HG02885 (cell line): ENCODE results near the gene CAMTA1.
"Not testable (repeated sequence)": the region's sequence is repeated elsewhere in the genome, so short reads cannot be mapped to it uniquely, and the experiment has no call there.

Source experiments
- ATAC-seq: cut with Tn5 transposase; IDR thresholded peaks from one replicate; pipeline ENCODE4 v1.9.1; 2021; ENCODE audit warnings: mild to moderate bottlenecking; ENCODE audit not compliant: unreplicated experiment, poor library complexity

Gene CAMTA1

DNA sequence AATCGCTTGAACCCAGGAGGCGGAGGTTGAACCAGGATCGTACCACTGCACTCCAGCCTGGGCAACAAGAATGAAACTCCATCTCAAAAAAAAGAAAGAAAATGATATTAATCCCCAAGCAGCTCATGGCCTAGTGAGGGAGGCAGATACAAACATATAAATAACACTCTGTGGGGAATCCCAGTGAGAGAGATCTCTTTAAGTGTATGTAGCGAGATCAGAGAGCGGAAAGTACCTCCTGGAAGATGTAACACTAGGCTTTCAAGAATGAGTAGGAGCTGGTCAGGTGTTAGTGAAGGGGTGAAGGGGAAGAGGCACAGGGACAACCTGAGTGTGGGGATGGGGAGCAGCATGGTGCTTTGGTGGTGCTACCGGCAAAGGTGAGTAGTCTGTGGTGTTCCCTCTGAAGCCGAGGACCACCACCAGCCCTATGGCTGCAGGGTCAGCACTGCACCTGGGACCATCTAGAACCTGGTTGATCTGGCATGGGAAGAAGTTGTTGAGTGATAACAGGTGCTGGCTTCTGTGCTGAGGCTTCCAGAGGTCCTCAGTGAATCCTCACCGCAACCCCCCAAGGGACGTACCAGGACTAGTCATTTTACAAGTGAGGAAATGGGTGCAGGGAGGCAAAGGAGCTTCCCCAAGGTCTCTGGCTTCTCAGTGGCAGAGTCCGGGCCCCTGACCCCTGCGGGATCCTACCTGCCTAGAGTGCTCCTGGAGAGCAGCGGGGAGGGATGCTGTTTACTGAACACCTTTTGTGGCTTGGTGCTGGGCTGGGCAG is 618.2 kb downstream of the CAMTA1 start:
- no peak for ATAC-seq

DNA sequence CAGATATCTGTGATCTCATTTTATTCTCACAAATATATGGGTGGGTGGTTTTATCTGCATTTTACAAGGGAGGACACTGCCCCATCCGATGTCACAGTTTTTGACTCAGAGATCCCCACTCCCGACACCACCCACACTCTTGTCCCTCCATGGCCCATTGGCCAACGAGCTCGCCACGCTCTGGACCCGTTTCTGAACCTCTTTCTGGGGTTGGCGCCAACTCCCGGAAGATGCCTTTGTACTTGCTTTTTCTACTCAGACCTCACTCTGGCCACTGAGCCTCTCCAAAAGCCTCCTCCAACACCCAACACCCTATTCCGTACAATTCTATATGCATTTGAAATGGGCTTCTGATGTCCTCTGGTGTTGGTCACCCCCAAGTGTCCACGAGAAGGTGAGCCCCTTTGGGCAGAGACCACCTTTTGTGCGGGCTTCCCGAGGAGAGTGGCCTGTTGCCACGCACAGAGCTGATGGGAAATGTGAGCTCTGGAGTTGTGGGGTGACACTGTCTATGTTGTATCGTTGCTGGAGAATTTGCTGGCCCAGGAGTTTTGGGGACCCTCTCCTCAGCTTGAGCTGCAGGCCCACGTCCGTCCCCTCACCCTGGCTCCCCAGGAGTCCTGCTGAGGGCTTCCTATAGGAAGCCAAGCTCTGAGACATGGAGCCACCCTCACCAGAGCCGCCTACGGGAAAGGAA is 618.9 kb downstream of the CAMTA1 start:
- ATAC-seq, result no peak

GRCh38 chr1:7405844-7406500 is 620.7 kb downstream of the CAMTA1 start:
- ATAC-seq, result no peak

- ATAC-seq, result no peak
Measured at GRCh38 chr1:7406641-7407543, 621.6 kb downstream of the CAMTA1 start.

DNA sequence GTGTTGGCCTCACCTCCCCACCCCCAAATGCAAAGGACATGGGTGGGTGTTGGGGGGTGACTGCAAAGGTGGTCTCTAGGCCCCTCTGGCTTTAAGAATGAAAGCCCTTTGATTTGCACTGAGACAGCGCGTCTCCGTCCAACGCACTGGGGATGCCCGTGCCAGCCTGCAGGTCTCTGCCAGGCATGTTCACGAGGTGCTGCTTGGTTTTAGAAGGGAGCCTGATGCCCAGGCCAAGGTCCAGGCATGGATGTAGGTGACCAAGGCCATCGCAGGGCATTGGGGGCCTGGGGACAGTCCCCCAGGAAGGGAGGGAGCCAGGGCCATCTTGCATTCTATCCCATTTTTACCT is 622.3 kb downstream of the CAMTA1 start:
- ATAC-seq, result no peak

DNA sequence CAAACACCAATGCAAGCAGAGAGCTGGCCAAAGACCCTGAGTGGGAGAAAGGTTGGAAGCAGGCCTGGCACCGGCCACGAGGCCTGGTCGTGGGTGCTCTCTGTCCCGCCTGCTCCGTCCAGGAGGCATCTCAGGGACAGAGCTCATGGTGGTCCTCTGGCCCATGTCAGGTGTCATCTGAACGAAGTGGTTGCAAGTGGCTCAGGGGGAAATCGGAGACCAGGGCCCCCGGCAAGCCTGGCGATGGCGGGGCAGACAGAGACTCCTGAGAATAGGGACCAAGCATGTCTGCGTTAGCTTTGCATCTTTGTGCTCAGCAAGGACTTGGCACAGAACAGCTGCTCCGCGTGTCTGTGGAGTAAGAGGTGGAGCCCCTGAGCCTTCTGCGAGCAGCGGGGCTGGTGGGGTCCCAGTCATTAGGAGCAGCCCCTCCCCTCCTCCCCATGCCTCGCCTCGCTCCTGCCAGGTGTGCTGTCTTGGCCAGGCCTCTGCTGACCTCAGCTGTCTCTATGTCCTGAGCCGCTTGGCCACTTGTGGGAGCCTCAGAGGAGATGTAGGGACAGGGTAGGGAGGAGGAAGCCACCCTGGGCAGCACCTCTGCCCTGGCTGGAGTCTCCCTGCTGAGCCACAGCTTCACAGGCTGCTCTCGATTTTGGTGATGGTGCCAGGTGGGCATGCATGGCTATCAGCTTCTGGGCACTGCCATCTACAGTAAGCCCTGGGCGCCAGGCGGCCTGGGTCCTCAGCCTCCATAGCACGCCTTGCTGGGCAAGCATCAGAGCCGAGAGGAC is 622.9 kb downstream of the CAMTA1 start:
- ATAC-seq, result no peak

DNA sequence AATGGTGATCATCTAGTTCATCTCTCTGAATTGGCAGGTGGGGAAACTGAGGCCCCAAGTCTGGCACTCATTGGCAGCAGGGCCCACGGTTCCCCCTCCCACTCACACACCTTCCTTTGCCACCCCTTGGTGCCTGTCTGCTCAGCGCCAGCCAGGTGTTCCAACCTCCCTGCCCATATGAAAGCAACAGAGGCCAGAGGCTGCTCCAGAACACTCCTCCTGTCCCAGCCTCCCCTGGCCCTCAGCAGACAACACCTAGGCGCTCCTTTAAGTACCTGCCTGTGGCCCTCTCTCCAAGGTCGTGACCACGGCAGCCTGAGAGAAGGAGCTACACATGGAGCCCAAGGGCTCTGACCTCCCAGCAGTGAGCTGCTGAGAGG is 623.5 kb downstream of the CAMTA1 start:
- no peak for ATAC-seq

DNA sequence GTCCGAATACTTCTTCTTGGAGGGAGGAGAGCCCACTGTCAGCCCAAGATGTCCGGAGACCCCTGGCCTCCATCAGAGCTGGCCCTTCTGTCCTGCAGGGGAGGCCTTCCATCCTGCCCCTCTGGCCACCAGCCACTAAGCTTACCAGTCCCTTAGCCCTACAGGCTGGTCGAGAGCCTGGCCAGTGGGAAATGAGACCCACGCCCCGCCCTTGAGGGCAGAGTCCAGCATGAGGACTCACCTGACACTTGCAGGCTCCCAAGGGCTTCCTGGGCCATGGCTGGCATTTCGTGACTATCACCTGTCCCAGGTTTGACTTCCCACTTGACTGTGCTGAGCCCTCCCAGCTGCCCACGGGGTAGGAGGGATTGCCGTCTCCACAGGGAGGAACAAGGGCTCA is 624.0 kb downstream of the CAMTA1 start:
- ATAC-seq, result no peak

DNA sequence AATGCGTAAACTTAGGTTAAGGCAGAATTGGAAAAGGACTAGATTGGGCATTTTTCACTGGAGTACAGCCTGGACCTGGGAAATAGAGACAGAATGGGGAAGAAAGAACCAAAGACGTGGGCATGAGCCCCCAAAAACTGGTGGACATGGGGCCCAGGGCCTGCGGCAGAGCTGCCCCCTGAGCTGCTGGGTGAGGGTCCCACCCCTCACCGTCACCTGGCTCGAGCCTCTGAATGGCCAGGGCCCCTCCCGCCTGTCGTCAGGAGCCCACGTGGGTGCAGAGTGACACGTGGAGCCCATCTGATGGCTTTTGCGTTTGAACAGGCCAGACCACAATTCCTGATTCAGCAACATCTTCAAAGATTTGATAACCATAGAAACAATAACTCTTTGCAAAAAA is 624.9 kb downstream of the CAMTA1 start:
- no peak for ATAC-seq

- ATAC-seq, result not testable (repeated sequence)
Measured at GRCh38 chr1:7417618-7418017, 632.4 kb downstream of the CAMTA1 start.

DNA sequence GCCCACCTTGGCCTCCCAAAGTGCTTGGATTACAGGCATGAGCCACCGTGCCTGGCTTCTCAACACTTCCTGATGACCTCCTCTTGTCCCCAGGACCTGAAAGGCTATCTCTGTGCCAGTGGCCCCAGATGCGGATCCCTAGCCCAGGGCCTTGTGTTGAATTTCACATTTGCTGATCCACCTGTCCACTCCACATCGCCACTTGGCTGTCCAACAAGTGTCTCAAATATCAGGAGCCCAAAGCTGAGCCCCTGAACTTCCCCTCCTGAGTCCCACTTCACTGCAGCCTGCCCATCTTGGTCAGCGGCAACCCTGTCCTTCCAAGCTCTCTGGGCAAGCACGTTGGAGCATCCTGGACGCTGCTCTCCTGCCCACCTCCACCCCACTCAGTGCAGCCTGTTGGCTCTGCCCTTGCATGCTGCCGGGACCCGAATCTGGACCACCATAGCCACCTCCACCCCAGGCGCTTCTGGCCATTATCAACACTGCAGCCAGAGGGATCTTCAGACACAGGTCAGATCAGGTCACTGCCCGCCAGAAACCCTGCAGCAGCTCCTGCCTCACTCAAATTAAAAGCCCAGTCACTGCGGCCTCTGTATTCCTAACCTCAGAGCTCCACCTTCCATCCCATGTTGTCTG is 633.3 kb downstream of the CAMTA1 start:
- no peak for ATAC-seq

DNA sequence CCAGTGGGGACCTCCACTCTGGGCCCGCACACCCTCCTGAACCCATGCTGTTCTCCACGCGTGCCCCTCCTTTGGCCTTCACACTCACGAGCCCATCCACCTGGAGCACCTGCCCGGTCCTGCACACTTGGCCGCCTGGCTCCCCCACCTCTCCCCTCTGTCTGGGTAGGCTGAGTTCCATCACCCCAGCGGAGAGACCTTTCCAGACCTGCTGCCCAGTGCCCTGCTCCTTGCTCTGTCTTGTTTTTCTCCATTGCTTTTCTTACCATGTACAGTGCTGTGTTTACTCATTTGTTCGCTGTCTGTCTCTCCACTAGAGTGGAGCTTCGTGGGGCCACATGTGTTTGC is 634.8 kb downstream of the CAMTA1 start:
- no peak for ATAC-seq

GRCh38 chr1:7420470-7421100 is 635.3 kb downstream of the CAMTA1 start:
- no peak for ATAC-seq

DNA sequence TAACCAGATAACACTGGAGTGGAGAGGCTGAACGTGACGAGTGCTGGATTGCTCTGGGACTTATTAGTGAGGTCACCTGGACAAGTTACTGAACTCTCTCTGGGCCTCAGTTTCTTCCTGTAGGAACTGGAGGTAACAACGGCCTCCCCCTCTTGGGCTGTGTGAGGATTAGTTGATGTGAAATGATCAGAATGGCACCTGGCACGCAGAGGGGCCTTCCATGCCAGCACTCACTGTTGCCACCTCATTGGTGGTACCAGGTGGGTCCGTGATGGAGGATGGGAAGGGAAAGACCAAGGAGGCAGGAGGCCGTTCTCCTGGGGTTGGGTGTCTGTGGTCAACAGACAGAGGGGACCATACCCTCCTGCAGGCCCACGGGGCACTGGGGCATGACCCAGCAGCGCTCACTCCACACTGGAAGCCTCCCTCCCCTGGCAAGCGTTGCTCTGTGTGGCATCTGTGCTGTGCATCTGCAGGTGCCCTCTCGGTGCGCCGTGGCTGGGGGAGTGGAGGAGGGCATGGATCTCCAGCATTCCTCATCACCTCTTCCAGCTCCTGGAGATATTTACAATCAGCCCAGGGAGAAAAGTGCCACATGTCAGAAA is 636.3 kb downstream of the CAMTA1 start:
- no peak for ATAC-seq

DNA sequence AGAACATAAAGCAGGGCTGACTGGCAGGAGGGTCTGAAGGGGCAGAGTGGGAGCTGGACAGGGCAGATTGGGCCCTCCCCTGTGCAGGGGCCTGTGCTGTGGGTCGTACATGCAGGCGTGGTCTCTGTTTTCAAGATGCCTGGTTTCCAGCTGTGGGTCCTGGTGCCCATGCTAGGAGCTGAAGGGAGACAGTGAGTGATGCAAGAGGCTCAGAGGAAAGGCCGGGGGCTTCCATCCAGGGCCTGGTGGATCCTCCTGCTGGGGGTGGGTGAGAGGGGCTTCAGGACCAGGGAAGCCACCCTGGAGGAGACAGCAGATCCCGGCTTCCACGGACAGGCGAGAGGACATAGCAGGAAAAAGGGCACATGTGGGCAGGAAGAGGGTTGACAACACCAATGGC is 636.8 kb downstream of the CAMTA1 start:
- no peak for ATAC-seq

- no peak for ATAC-seq
Measured at GRCh38 chr1:7422561-7422960, 637.3 kb downstream of the CAMTA1 start.

- no peak for ATAC-seq
Measured at GRCh38 chr1:7422966-7423365, 637.7 kb downstream of the CAMTA1 start.

DNA sequence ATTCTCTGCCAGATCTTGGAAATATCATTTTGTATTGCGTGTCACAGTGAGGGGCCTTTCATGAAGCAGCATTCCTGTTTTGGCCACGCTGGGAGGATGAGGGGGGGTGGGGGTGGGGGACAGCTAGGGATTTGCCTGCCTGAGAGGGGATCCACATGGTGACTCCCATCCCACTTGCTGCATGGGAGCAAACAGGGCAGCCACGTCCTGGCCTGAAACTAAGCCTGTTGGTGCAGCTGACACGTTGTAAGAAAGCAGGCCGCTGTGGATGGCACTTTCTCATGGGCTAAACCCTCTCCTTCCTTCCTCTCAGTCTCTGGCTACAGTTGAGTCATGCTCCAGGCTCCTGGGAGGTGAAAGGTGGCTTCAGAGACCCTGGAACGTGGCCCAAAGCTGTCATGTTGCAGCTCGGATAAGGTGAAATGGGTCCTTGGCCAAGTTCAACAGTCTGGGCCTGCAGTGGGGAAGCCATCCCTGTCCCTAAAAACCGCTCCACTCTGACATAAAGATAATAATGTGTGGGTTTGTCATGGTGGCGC is 639.2 kb downstream of the CAMTA1 start:
- ATAC-seq, result no peak
